HepG2 (cell line): ENCODE data around the gene MYO3B.

Experiments
- NR3C1 ChIP-seq: sonication (generic); formaldehyde crosslinking; IDR thresholded peaks from 2 replicates; pipeline ENCODE4 v1.4.0; 2020; ENCODE audit warnings: missing genetic modification reagents
- POLR2A ChIP-seq, 2 experiments: IDR thresholded peaks; 2 replicates each; pipeline ENCODE4 v1.6.1; 2011; ENCODE audit warnings: low read depth in 2 of 2, low read length in 2 of 2, mild to moderate bottlenecking in 1 of 2, moderate library complexity in 1 of 2; ENCODE audit not compliant: insufficient read depth in 1 of 2
- POLR2AphosphoS5 ChIP-seq: IDR thresholded peaks from 2 replicates; pipeline ENCODE4 v1.6.1; 2012; ENCODE audit warnings: low read depth, low read length
- RAD21 ChIP-seq: fragments of 450-650 bp; formaldehyde crosslinking; IDR thresholded peaks from 2 replicates; pipeline ENCODE4 v1.5.0; 2020; ENCODE audit warnings: mild to moderate bottlenecking
- RFX5 ChIP-seq: IDR thresholded peaks from 2 replicates; pipeline ENCODE4 v1.6.1; 2011; ENCODE audit warnings: low read depth, low read length, improper control_type of control experiment
- ZNF121 ChIP-seq: sonication (generic); formaldehyde crosslinking; IDR thresholded peaks from 2 replicates; pipeline ENCODE4 v1.5.0; 2020; ENCODE audit warnings: mild to moderate bottlenecking, missing genetic modification reagents
- ZNF282 ChIP-seq: fragments of 450-650 bp; IDR thresholded peaks from 2 replicates; pipeline ENCODE4 v1.6.1; 2018; ENCODE audit not compliant: partially characterized antibody
- TF ChIP-seq, protein P1 (sequence below): sonication (generic); formaldehyde crosslinking; IDR thresholded peaks from 2 replicates; pipeline ENCODE4 v1.5.0; 2020; ENCODE audit warnings: mild to moderate bottlenecking, missing genetic modification reagents, moderate library complexity
- TF ChIP-seq, protein P2 (sequence below), 2 experiments: sonication (generic) in 1 of 2; formaldehyde crosslinking in 1 of 2; IDR thresholded peaks; 2 replicates each; pipeline versions ENCODE4 v1.5.1 to v1.6.1; 2011 to 2020; ENCODE audit warnings: borderline replicate concordance in 1 of 2, low read depth in 1 of 2, low read length in 1 of 2, mild to moderate bottlenecking in 1 of 2, missing genetic modification reagents in 1 of 2, moderate library complexity in 1 of 2

DNA sequence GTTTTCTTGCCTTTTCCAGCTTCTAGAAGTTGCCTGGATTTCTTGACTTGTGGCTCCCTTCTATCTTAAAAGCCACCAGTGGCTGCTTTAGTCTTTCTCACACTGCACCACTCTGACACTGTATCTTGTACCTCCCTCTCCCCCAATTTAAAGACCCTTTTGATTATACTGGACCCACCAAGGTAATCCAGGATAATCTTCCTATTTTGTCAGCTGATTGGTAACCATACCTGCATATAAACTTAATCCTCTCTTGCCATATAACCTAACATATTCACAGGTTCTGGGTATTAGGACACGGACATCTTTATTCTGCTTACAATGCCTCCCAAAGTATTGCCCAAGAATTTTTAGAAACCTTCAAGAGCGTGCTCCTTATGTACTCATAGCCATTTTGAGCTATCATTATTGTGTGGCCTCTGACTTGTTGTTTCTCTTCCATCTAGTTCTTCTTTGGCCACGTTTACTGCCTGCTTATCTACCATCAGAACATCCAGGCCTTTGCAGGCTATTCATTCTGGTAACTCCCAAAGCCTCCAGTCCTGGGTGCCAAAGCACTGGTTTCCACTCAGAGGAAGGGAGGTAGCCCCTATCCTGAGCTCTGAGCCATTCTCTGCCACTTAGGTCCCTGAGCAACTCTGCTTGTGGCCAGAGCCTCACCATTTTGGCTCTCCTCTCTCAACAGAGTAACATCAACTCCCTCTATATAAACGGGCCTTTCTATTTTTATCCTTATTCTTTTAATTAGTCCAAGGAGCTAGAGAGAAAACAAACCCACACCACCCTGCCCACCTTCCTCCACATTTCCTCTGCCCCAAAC is 70.8 kb downstream of the MYO3B start:
- TF ChIP-seq RFX5 (no peak), RAD21 (CRISPR knock-in tag) (no peak), POLR2A (IDR thresholded peaks at IDR 0.05; ENCODE audit: insufficient read depth in 1 of 2, low read depth in 2 of 2, low read length in 2 of 2) (no peak), NR3C1 (no peak), ZNF121 (CRISPR knock-in tag) (no peak), POLR2AphosphoS5 (no peak), ZNF282 (no peak)
- TF ChIP-seq, protein P1, sequence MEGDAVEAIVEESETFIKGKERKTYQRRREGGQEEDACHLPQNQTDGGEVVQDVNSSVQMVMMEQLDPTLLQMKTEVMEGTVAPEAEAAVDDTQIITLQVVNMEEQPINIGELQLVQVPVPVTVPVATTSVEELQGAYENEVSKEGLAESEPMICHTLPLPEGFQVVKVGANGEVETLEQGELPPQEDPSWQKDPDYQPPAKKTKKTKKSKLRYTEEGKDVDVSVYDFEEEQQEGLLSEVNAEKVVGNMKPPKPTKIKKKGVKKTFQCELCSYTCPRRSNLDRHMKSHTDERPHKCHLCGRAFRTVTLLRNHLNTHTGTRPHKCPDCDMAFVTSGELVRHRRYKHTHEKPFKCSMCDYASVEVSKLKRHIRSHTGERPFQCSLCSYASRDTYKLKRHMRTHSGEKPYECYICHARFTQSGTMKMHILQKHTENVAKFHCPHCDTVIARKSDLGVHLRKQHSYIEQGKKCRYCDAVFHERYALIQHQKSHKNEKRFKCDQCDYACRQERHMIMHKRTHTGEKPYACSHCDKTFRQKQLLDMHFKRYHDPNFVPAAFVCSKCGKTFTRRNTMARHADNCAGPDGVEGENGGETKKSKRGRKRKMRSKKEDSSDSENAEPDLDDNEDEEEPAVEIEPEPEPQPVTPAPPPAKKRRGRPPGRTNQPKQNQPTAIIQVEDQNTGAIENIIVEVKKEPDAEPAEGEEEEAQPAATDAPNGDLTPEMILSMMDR: no peak
- TF ChIP-seq, protein P2, sequence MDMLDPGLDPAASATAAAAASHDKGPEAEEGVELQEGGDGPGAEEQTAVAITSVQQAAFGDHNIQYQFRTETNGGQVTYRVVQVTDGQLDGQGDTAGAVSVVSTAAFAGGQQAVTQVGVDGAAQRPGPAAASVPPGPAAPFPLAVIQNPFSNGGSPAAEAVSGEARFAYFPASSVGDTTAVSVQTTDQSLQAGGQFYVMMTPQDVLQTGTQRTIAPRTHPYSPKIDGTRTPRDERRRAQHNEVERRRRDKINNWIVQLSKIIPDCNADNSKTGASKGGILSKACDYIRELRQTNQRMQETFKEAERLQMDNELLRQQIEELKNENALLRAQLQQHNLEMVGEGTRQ (IDR thresholded peaks at IDR 0.05; ENCODE audit: low read depth, low read length): no peak
- TF ChIP-seq, protein P2 (CRISPR knock-in tag; IDR thresholded peaks at IDR 0.05; ENCODE audit: borderline replicate concordance): no peak
